K562 (cell line): ENCODE data around the gene SLC6A16. TPM values are rescaled to one million over a fixed set of nuclear protein-coding genes. Genes with fewer than 3 reads are reported as not detected.

Experiments used
- E2F4 ChIP-seq: sonication (generic); formaldehyde crosslinking; IDR thresholded peaks from 2 replicates; pipeline ENCODE4 v1.8.0; 2022; ENCODE audit warnings: mild to moderate bottlenecking, low read depth, missing genetic modification reagents
- E2F6 ChIP-seq, 2 experiments: IDR thresholded peaks; 2 replicates each; pipeline ENCODE4 v1.6.1; 2011; ENCODE audit warnings: borderline replicate concordance in 1 of 2, control low read depth in 1 of 2, low read depth in 1 of 2, low read length in 1 of 2, mild to moderate bottlenecking in 1 of 2, mixed read lengths in 1 of 2, moderate library complexity in 1 of 2; ENCODE audit not compliant: insufficient read depth in 1 of 2, insufficient read length in 1 of 2, poor library complexity in 1 of 2, severe bottlenecking in 1 of 2; ENCODE audit errors: extremely low read depth in 1 of 2
- FIP1L1 ChIP-seq: fragments of 200-400 bp; formaldehyde crosslinking; IDR thresholded peaks from 2 replicates; pipeline ENCODE4 v1.6.1; 2018; ENCODE audit warnings: mild to moderate bottlenecking, low read depth, low read length; ENCODE audit not compliant: poor library complexity, severe bottlenecking
- HES1 ChIP-seq: fragments of 450-650 bp; IDR thresholded peaks from 2 replicates; pipeline ENCODE4 v1.6.1; 2016; ENCODE audit warnings: low read depth, mild to moderate bottlenecking, moderate library complexity
- HSF4 ChIP-seq: fragments of 250-450 bp; sonication (Bioruptor Pico); IDR thresholded peaks from 2 replicates; pipeline ENCODE4 v2.1.2; 2022; ENCODE audit warnings: mild to moderate bottlenecking, moderate library complexity, borderline replicate concordance
- IRF9 ChIP-seq: fragments of 450-650 bp; IDR thresholded peaks from 2 replicates; pipeline ENCODE4 v1.6.1; 2016; ENCODE audit warnings: missing biosample characterization, missing genetic modification characterization
- NR4A1 ChIP-seq, 2 experiments: fragments of 250-450 bp in 1 of 2; fragments of 450-650 bp in 1 of 2; sonication (Bioruptor Pico) in 1 of 2; IDR thresholded peaks; 2 replicates each; pipeline versions ENCODE4 v1.4.0 to v1.6.1; 2016 to 2020; ENCODE audit warnings: mild to moderate bottlenecking in 2 of 2, missing compliant biosample characterization in 1 of 2, missing genetic modification characterization in 1 of 2, moderate library complexity in 1 of 2
- ZNF41 ChIP-seq: fragments of 250-450 bp; sonication (Bioruptor Pico); conservative IDR thresholded peaks from 2 replicates; pipeline ENCODE4 v1.4.0; 2020; ENCODE audit warnings: mild to moderate bottlenecking
- ZNF695 ChIP-seq: fragments of 450-650 bp; formaldehyde crosslinking; IDR thresholded peaks from 2 replicates; pipeline ENCODE4 v1.4.0; 2020; ENCODE audit warnings: mild to moderate bottlenecking, moderate library complexity
- ZNF707 ChIP-seq: fragments of 250-450 bp; sonication (Bioruptor Pico); conservative IDR thresholded peaks from 2 replicates; pipeline ENCODE4 v1.8.0; 2022; ENCODE audit warnings: inconsistent platforms, mild to moderate bottlenecking, moderate library complexity
- ZNF717 ChIP-seq: fragments of 250-450 bp; sonication (Bioruptor Pico); IDR thresholded peaks from 2 replicates; pipeline ENCODE4 v1.5.0; 2021
- ZNF830 ChIP-seq: fragments of 250-450 bp; sonication (Bioruptor Pico); IDR thresholded peaks from 2 replicates; pipeline ENCODE4 v1.5.0; 2021; ENCODE audit warnings: mild to moderate bottlenecking
- polyA plus RNA-seq, 8 experiments: library from polyadenylated mRNA; depleted of rRNA in 4 of 8; stranded (reverse) in 5 of 8; unstranded in 3 of 8; fragments of >200 nt; fragmentation: Nextera tagmentation in 2 of 8; fragmentation: Illumina TruSeq in 1 of 8; extraction: Ambion mirVana in 2 of 8; extraction: Trizol in 1 of 8; gene quantifications; 2 replicates each; pipeline versions ENCODE4 v1.2.1 to v1.2.3, GENCODE V29; 2011 to 2014; ENCODE audit warnings: inconsistent platforms in 1 of 8, missing spikeins in 1 of 8
- total RNA-seq, 7 experiments: library from RNA; depleted of rRNA in 6 of 7; stranded (reverse); fragments of >200 nt in 6 of 7; fragmentation: Illumina TruSeq in 2 of 7; extraction: Trizol in 2 of 7; gene quantifications; 2 replicates each; pipeline versions ENCODE4 v1.2.1 to v1.2.3, GENCODE V29; 2011 to 2021; ENCODE audit warnings: low replicate concordance in 1 of 7
- TF ChIP-seq, protein P1 (sequence below): sonication (generic); formaldehyde crosslinking; IDR thresholded peaks from 2 replicates; pipeline ENCODE4 v1.8.0; 2022; ENCODE audit warnings: mild to moderate bottlenecking, missing genetic modification reagents

The SLC6A16 gene
- total and polyA plus RNA-seq, 9 of the 15 experiments (the other 6 are each of a cell fraction or from before 2014, with no cell fraction given): 0.05 to 0.95 (median 0.36) TPM

GRCh38 chr19:49363268-49364082 lies 38.5 kb upstream of the SLC6A16 start, which contains the start of gene DKKL1 (continued):
- TF ChIP-seq, protein P1, sequence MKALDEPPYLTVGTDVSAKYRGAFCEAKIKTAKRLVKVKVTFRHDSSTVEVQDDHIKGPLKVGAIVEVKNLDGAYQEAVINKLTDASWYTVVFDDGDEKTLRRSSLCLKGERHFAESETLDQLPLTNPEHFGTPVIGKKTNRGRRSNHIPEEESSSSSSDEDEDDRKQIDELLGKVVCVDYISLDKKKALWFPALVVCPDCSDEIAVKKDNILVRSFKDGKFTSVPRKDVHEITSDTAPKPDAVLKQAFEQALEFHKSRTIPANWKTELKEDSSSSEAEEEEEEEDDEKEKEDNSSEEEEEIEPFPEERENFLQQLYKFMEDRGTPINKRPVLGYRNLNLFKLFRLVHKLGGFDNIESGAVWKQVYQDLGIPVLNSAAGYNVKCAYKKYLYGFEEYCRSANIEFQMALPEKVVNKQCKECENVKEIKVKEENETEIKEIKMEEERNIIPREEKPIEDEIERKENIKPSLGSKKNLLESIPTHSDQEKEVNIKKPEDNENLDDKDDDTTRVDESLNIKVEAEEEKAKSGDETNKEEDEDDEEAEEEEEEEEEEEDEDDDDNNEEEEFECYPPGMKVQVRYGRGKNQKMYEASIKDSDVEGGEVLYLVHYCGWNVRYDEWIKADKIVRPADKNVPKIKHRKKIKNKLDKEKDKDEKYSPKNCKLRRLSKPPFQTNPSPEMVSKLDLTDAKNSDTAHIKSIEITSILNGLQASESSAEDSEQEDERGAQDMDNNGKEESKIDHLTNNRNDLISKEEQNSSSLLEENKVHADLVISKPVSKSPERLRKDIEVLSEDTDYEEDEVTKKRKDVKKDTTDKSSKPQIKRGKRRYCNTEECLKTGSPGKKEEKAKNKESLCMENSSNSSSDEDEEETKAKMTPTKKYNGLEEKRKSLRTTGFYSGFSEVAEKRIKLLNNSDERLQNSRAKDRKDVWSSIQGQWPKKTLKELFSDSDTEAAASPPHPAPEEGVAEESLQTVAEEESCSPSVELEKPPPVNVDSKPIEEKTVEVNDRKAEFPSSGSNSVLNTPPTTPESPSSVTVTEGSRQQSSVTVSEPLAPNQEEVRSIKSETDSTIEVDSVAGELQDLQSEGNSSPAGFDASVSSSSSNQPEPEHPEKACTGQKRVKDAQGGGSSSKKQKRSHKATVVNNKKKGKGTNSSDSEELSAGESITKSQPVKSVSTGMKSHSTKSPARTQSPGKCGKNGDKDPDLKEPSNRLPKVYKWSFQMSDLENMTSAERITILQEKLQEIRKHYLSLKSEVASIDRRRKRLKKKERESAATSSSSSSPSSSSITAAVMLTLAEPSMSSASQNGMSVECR (CRISPR knock-in tag): no peak
- TF ChIP-seq ZNF41 (CRISPR knock-in tag): no peak
- no peak for TF ChIP-seq HSF4 (CRISPR knock-in tag)
- no peak for TF ChIP-seq IRF9 (tag)
- TF ChIP-seq HES1: no peak
- TF ChIP-seq ZNF707 (CRISPR knock-in tag): no peak
- TF ChIP-seq E2F4 (CRISPR knock-in tag): no peak
- TF ChIP-seq E2F6 (IDR thresholded peaks at IDR 0.05; ENCODE audit: borderline replicate concordance in 1 of 2, extremely low read depth in 1 of 2, insufficient read depth in 1 of 2, insufficient read length in 1 of 2, low read depth in 1 of 2, low read length in 1 of 2, poor library complexity in 1 of 2, severe bottlenecking in 1 of 2): peak in 1 of 2 experiments; percentile 39
- no peak for TF ChIP-seq ZNF830 (CRISPR knock-in tag)
- TF ChIP-seq FIP1L1: no peak
- no peak for TF ChIP-seq NR4A1 (CRISPR knock-in tag; IDR thresholded peaks at IDR 0.05)
- no peak for TF ChIP-seq NR4A1 (tag; IDR thresholded peaks at IDR 0.05)
- TF ChIP-seq ZNF695 (CRISPR knock-in tag): no peak
- TF ChIP-seq ZNF717: no peak
